GM19035 (cell line): ENCODE results near the gene CDH20.

ENCODE experiments used
- ATAC-seq: cut with Tn5 transposase; IDR thresholded peaks from one replicate; pipeline ENCODE4 v1.9.1; 2021; ENCODE audit not compliant: unreplicated experiment

The CDH20 gene

GRCh38 chr18:61333271-61333745 lies at the start of gene CDH20:
CDH20 (plus strand) TSS chr18:61333430.
- no peak for ATAC-seq

- ATAC-seq, result no peak
These were observed 49.2 kb upstream of the CDH20 start for GRCh38 chr18:61284039-61284438.

- ATAC-seq, result no peak
These were observed 47.5 kb upstream of the CDH20 start for GRCh38 chr18:61285777-61286176.

GRCh38 chr18:61286867-61287266 lies 46.4 kb upstream of the CDH20 start:
- no peak for ATAC-seq

- ATAC-seq, result no peak
These were observed 42.6 kb upstream of the CDH20 start for GRCh38 chr18:61290616-61291015.

- no peak for ATAC-seq
These were observed 40.8 kb upstream of the CDH20 start for GRCh38 chr18:61292280-61293035.

- no peak for ATAC-seq
These were observed 38.1 kb upstream of the CDH20 start for GRCh38 chr18:61295153-61295552.

GRCh38 chr18:61308004-61308403 lies 25.2 kb upstream of the CDH20 start:
- no peak for ATAC-seq

- ATAC-seq, result no peak
These were observed 24.3 kb upstream of the CDH20 start for GRCh38 chr18:61308795-61309393.

- ATAC-seq, result peak; percentile 96
These were observed 10.9 kb upstream of the CDH20 start for GRCh38 chr18:61322265-61322873.

GRCh38 chr18:61323951-61324350 lies 9.3 kb upstream of the CDH20 start:
- no peak for ATAC-seq

- ATAC-seq, result no peak
These were observed 6.8 kb upstream of the CDH20 start for GRCh38 chr18:61326407-61326806.

- ATAC-seq, result no peak
These were observed 3.8 kb upstream of the CDH20 start for GRCh38 chr18:61329398-61329797.

GRCh38 chr18:61331051-61331450 lies 2.2 kb upstream of the CDH20 start:
- no peak for ATAC-seq

GRCh38 chr18:61333746-61334490 lies 688 bp downstream of the CDH20 start:
- no peak for ATAC-seq

- no peak for ATAC-seq
These were observed 1.2 kb downstream of the CDH20 start for GRCh38 chr18:61334491-61334850.

GRCh38 chr18:61334951-61335683 lies 1.9 kb downstream of the CDH20 start:
- no peak for ATAC-seq

- ATAC-seq, result no peak
These were observed 2.7 kb downstream of the CDH20 start for GRCh38 chr18:61335684-61336555.

- ATAC-seq, result no peak
These were observed 3.5 kb downstream of the CDH20 start for GRCh38 chr18:61336766-61337165.

- ATAC-seq, result no peak
These were observed 4.3 kb downstream of the CDH20 start for GRCh38 chr18:61337527-61337926.
